Natural killer cell treated with Interleukin-12 subunit alpha and Interleukin-12 subunit beta and Interleukin-15 and Interleukin-18, amount 100 ng/mL, for 72 hours (primary cell): Measurements from ENCODE around the gene TMEM151B. TPM values are rescaled to one million over a fixed set of nuclear protein-coding genes. Genes with fewer than 3 reads are reported as not detected.

Experiments used
- ATAC-seq, 2 donors: fragments of 150-1000 bp; cut with Tn5 transposase in 1 of 2; sonication (Bioruptor Pico), chemical (Tn5 transposase) in 1 of 2; 2 replicates each; pipeline ENCODE4 v1.10.0; 2021
- DNase-seq: peaks from one replicate; pipeline ENCODE4 v3.0.0; 2022; ENCODE audit warnings: low spot score
- H3K27ac Mint-ChIP-seq, 2 donors: 1 replicate in 1 of 2; 2 replicates in 1 of 2; pipeline ENCODE4 v1.8.0; 2022; ENCODE audit warnings: mixed read lengths in 2 of 2, mild to moderate bottlenecking in 1 of 2, moderate library complexity in 1 of 2
- H3K27me3 Mint-ChIP-seq, 2 donors: 1 replicate in 1 of 2; 2 replicates in 1 of 2; pipeline ENCODE4 v1.8.0; 2022; ENCODE audit warnings: mixed read lengths in 2 of 2
- H3K36me3 Mint-ChIP-seq: one replicate; pipeline ENCODE4 v1.8.0; 2022; ENCODE audit warnings: mixed read lengths
- H3K4me1 Mint-ChIP-seq, 2 donors: 1 replicate in 1 of 2; 2 replicates in 1 of 2; pipeline ENCODE4 v1.8.0; 2022; ENCODE audit warnings: low read depth in 2 of 2, mixed read lengths in 2 of 2, mild to moderate bottlenecking in 1 of 2
- H3K4me3 Mint-ChIP-seq: one replicate; pipeline ENCODE4 v1.8.0; 2022; ENCODE audit warnings: mixed read lengths
- H3K9me3 Mint-ChIP-seq: 2 replicates; pipeline ENCODE4 v1.8.0; 2022; ENCODE audit warnings: mixed read lengths
- total RNA-seq, 2 donors: library from RNA; stranded (reverse); gene quantifications; one replicate each; pipeline ENCODE4 v1.2.3, GENCODE V29; 2022

Gene TMEM151B
- total RNA-seq, 2 donors from 2014 or later, result not detected

DNA sequence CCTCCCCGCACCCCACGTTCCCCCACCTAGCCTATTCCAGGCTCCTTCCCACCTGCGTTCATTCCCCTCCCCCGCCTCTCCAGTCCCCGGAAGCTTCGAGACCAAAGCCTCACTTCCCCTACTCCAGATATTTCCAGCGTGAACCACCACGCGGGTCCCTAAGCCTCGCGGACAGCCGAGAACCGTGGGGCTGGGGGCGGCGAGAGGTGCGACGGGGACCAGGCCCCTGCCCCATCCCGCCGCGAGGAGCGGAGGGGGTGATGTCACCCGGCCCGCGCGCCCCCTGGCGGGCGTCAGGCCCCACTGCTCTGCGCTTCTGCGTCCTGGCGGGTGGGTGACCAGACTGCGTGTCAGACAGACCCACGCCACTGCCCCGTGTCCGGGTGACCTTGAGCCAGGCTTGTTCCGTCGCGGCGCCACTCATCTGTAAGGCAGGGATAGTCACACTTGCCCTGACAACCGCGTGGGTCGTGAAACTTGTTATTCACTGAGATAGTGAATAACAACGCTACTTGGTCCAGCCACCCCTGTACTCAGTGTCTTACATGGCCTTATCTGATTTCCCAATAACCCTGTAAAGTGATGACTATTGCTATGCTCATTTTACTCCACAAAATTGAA, 32.3 kb upstream of the TMEM151B start:
- Mint-ChIP-seq H3K27ac (peak overlapping the region; percentile 87 to 91), H3K27me3 (no peaks in the 10 kb centered on the region), H3K4me1 (peaks cover 13 to 20% of the 10 kb centered on the region in 2 donors), H3K9me3 (no peaks in the 10 kb centered on the region), H3K4me3 (peak overlapping the region; percentile 86), H3K36me3 (no peaks in the 10 kb centered on the region)
- peak; percentile 90 to 92 for ATAC-seq
- DNase-seq, result peak; percentile 86

DNA sequence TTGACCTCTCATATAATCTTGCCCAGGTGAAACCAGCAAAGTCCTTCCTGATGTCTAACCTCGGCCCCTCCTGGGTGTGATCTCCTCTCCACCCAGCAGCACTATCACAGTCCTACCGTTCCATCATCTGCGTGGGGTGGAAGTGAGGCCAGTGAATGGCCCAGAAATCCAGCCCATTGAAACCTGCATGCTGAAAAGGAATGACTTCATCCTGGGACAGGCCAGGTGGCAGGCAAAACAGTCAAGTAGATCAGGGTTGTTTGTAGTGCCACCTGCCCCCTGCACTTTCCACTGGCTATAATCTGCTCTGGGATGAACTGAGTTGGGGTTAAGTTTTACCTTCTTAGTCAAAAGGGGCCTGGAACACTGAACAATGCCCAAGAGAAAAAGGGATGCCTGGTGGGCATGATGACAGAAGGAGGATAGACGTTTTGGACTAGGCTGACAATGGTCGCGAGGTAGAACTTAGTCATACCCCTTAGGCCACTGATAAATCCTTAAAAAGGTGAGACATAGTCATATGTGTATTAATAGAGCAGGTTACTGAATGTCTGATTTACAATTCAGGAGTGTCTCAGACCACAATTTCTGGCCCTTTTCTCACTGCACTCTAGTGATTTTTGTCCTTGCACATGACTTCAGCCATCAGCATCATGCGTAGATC, 31.4 kb upstream of the TMEM151B start:
- peaks cover 9 to 15% of the 10 kb centered on the region in 2 donors for H3K4me1 Mint-ChIP-seq
- no peak for ATAC-seq
- peak overlapping the region; percentile 87 to 91 for H3K27ac Mint-ChIP-seq
- H3K9me3 Mint-ChIP-seq, result no peaks in the 10 kb centered on the region
- no peaks in the 10 kb centered on the region for H3K27me3 Mint-ChIP-seq
- peak overlapping the region; percentile 86 for H3K4me3 Mint-ChIP-seq
- DNase-seq, result peak; percentile 37
- no peaks in the 10 kb centered on the region for H3K36me3 Mint-ChIP-seq

DNA sequence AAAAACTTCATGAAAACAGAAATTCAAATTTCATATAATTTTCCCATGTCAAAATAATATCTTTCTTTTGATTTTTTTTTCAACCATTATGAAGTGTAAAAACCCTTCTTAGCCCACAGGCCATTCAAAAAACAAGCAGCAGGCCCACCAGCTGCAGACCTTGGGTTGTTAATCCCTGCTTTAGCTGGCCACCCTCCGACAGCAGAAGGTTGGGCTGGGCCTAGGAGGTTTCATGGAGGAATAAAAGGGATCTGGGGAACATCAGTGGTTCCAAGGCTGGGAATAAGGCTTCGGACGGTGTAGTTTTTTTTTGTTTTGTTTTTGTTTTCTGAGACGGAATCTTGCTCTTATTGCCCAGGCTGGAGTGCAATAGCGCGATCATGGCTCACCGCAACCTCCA, 26.9 kb upstream of the TMEM151B start:
- Mint-ChIP-seq H3K27me3 (no peaks in the 10 kb centered on the region), H3K27ac (no peak overlapping the region), H3K36me3 (peaks cover 14% of the 10 kb centered on the region), H3K4me1 (peaks cover 23 to 24% of the 10 kb centered on the region in 2 donors), H3K4me3 (no peak overlapping the region), H3K9me3 (no peaks in the 10 kb centered on the region)
- ATAC-seq (no peak), DNase-seq (no peak)

DNA sequence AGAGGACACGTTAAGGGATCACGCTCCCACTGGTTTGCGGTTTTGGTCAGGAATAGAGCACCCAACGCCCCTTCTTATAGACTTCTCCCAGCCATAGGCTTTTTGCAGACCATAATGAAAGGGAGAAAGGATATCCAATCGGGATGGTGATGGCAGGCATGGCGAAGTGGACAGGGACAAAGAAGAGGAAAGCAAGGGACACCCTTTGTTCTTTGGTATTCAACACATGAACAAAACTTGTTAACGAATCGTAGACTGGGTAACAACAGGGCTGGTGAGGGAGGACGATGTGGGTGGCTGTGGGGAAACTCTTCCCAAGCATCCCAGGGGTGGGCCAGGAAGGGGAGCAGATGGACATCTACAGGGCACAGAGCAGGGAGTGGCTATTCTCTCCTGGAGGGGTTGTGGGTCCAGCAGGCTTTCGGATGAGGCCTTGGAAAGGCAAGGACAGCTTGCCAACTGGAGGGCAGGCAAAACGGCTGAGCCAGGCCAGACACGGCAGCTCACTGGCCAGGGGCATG, 24.8 kb upstream of the TMEM151B start:
- ATAC-seq (no peak), DNase-seq (no peak)
- Mint-ChIP-seq H3K4me3 (peak overlapping the region; percentile 94), H3K4me1 (peaks cover 40 to 41% of the 10 kb centered on the region in 2 donors), H3K9me3 (no peaks in the 10 kb centered on the region), H3K27me3 (no peaks in the 10 kb centered on the region), H3K27ac (peak overlapping the region; percentile 98), H3K36me3 (peaks cover 35% of the 10 kb centered on the region)

DNA sequence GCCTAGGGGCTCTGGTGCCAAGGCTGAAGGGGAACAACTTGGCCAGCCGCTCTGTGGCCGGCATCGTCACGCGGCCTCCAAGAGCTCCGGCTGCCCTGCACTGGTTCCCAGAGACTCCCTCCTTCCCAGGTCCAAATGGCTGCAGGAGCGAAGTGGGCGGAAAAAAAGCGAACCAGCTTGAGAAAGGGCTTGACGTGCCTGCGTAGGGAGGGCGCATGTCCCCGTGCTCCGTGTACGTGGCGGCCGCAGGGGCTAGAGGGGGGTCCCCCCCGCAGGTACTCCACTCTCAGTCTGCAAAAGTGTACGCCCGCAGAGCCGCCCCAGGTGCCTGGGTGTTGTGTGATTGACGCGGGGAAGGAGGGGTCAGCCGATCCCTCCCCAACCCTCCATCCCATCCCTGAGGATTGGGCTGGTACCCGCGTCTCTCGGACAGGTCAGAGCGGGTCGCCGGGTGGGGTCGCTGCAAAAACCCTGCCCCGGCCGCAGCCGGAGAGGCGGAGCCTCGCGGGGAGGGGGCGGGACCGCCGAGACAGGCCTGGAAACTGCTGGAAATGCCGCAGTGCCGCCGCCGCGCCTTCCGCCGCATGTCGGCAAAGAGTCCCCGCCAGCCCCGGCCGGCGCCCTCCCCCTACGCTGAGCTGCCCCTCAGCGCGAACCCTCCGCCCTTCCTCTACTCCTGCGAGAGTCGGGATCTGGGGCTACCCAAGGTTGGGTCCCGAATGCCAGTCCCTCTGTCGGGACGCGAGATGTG, 24.2 kb upstream of the TMEM151B start:
- peaks cover 41 to 46% of the 10 kb centered on the region in 2 donors for H3K4me1 Mint-ChIP-seq
- peak; percentile 89 for DNase-seq
- H3K9me3 Mint-ChIP-seq, result no peaks in the 10 kb centered on the region
- peak overlapping the region; percentile 94 for H3K4me3 Mint-ChIP-seq
- no peaks in the 10 kb centered on the region for H3K27me3 Mint-ChIP-seq
- peak; percentile 63 to 71 for ATAC-seq
- H3K36me3 Mint-ChIP-seq, result peaks cover 41% of the 10 kb centered on the region
- H3K27ac Mint-ChIP-seq, result peak overlapping the region; percentile 98

DNA sequence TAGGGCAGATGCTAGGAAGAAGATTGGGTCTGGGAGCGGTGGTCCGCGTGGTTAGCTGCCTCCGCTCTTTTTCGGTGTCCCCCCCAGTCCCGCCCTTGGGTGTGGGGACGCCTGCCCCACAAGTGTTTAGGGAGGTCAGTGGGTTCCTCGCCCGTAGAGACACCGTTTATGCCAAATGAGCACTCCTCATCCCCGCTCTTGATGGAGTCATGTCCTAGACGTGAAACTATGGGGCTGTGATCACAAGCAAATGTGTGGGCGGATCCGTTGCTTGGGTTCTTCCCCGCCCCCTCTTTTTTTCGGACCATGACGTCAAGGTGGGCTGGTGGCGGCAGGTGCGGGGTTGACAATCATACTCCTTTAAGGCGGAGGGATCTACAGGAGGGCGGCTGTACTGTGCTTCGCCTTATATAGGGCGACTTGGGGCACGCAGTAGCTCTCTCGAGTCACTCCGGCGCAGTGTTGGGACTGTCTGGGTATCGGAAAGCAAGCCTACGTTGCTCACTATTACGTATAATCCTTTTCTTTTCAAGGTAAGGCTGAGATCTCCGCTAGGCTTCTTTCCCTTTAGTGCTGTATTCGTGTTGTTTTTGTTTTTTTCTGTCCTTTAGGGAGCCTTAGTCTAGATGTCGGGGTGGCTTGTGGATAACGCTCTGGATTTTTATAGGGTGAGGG, 23.4 kb upstream of the TMEM151B start, which contains the start of gene HSP90AB1:
Gene HSP90AB1, plus strand, starts transcription at position 439 of the 675 bp plus-strand sequence. CDS start 1,529 bp downstream, outside the sequence.
- peaks cover 48% of the 10 kb centered on the region for H3K36me3 Mint-ChIP-seq
- ATAC-seq (peak; percentile 89 to 93), DNase-seq (peak; percentile 96)
- H3K4me3 Mint-ChIP-seq, result peak within 1 kb of the TSS; percentile 94
- peak within 1 kb of the TSS; percentile 98 for H3K27ac Mint-ChIP-seq
- no peaks in the 10 kb centered on the region for H3K9me3 Mint-ChIP-seq
- H3K4me1 Mint-ChIP-seq, result peaks cover 44 to 53% of the 10 kb centered on the region in 2 donors
- H3K27me3 Mint-ChIP-seq, result no peaks in the 10 kb centered on the region

DNA sequence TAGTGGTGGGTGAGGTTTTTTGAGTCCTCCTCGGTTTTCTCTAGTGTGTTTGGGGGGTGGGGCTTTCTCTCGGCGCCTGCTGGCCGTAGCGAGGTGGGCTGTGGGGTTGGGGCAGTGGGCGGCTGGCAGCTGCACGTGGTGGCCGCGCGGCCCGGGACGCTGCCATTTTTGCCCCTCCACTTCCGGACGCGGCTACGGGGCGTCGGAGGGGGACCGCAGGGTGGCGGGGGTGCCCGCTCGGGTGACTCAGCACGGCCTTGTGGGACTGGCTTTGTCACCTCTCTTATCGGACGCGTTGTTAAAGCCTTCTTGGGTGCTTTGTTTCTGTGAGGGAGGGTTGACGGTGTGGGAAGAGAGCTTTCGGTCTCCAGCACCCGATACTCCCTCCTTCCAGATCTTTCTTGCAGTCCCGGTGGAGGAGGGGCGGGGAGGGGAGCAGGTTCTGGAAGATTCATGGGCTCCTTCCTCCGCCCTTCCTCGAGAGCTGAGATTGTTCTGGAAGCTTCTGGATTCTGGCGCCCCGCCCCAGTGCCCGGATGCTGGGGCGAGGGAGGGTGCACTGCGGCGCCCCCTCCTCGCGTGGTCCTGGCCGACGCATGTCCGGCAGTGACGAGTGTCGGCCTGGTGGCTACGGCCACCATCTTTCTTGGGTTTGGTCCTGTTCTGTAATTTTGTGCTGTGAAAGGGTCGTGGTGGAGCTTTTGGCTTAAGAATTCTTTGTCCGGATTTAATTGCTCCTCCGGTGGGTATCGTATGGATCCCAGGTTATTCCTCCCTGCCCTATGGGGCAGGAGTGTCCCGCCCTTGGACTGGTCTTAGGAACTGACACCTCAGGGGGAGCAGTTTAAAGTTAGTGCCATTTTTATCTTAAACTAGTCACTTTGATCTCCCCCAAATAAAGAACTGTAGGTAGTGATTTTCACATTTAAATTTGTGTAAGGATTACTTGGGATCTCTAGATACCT, 22.6 kb upstream of the TMEM151B start:
- peaks cover 53% of the 10 kb centered on the region for H3K36me3 Mint-ChIP-seq
- no peaks in the 10 kb centered on the region for H3K27me3 Mint-ChIP-seq
- DNase-seq, result peak; percentile 95
- no peaks in the 10 kb centered on the region for H3K9me3 Mint-ChIP-seq
- ATAC-seq, result peak; percentile 80 to 83
- peak overlapping the region; percentile 94 for H3K4me3 Mint-ChIP-seq
- peak overlapping the region; percentile 98 for H3K27ac Mint-ChIP-seq
- peaks cover 46 to 57% of the 10 kb centered on the region in 2 donors for H3K4me1 Mint-ChIP-seq

DNA sequence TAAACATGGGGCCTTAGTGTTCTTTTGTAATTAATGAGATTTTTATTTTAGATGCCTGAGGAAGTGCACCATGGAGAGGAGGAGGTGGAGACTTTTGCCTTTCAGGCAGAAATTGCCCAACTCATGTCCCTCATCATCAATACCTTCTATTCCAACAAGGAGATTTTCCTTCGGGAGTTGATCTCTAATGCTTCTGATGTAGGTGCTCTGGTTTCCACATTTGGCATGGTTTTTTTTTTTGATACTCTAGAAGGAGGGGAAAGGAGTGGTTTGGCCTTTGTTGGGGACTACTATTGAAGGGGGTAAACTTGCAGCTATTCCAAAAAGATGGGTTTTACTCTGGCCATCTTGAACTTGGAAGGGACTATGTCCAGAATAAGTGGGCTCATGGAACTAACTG, 21.7 kb upstream of the TMEM151B start:
- H3K27me3 Mint-ChIP-seq, result no peaks in the 10 kb centered on the region
- H3K4me1 Mint-ChIP-seq, result peaks cover 56 to 65% of the 10 kb centered on the region in 2 donors
- DNase-seq (no peak), ATAC-seq (no peak)
- no peaks in the 10 kb centered on the region for H3K9me3 Mint-ChIP-seq
- H3K36me3 Mint-ChIP-seq, result peaks cover 63% of the 10 kb centered on the region
- peak overlapping the region; percentile 94 for H3K4me3 Mint-ChIP-seq
- peak overlapping the region; percentile 98 for H3K27ac Mint-ChIP-seq

DNA sequence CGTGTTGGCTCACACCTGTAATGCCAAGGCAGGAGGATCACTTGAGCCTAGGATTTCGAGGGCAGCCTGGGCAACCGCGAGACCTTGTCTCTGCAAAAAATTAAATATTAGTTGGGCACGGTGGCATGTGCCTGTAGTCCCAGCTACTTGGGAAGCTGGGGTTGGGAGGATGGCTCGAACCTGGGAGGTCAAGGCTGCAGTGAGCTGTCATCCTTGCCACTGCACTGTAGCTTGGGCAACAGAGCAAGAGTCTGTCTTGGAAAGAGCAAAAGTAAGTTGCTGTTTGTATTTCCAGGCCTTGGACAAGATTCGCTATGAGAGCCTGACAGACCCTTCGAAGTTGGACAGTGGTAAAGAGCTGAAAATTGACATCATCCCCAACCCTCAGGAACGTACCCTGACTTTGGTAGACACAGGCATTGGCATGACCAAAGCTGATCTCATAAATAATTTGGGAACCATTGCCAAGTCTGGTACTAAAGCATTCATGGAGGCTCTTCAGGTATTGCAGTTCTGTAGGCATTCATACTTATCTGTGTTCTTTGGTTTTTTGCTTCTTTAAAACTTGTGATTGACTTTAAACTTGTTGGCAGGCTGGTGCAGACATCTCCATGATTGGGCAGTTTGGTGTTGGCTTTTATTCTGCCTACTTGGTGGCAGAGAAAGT, 21.0 kb upstream of the TMEM151B start:
- Mint-ChIP-seq H3K4me3 (peak overlapping the region; percentile 94), H3K27me3 (no peaks in the 10 kb centered on the region), H3K36me3 (peaks cover 66% of the 10 kb centered on the region), H3K9me3 (no peaks in the 10 kb centered on the region), H3K27ac (peak overlapping the region; percentile 98), H3K4me1 (peaks cover 61 to 65% of the 10 kb centered on the region in 2 donors)
- DNase-seq (no peak), ATAC-seq (no peak)

DNA sequence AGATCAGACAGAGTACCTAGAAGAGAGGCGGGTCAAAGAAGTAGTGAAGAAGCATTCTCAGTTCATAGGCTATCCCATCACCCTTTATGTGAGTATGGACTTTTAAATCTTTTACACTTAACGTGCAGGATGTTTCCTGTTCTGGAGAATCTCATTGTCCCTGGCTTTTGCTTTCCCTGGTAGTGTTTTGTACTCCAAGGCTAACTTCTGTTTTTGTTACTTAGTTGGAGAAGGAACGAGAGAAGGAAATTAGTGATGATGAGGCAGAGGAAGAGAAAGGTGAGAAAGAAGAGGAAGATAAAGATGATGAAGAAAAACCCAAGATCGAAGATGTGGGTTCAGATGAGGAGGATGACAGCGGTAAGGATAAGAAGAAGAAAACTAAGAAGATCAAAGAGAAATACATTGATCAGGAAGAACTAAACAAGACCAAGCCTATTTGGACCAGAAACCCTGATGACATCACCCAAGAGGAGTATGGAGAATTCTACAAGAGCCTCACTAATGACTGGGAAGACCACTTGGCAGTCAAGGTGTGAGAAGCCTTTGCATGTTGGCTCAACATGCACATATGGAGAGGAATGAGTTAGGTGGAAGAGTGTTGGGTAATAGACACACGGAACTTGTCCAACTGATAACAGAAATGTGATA, 20.1 kb upstream of the TMEM151B start:
- Mint-ChIP-seq H3K27me3 (no peaks in the 10 kb centered on the region), H3K9me3 (no peaks in the 10 kb centered on the region), H3K27ac (peak overlapping the region; percentile 98), H3K4me3 (peak overlapping the region; percentile 94), H3K4me1 (peaks cover 65 to 71% of the 10 kb centered on the region in 2 donors), H3K36me3 (peaks cover 71% of the 10 kb centered on the region)
- ATAC-seq (no peak), DNase-seq (no peak)

DNA sequence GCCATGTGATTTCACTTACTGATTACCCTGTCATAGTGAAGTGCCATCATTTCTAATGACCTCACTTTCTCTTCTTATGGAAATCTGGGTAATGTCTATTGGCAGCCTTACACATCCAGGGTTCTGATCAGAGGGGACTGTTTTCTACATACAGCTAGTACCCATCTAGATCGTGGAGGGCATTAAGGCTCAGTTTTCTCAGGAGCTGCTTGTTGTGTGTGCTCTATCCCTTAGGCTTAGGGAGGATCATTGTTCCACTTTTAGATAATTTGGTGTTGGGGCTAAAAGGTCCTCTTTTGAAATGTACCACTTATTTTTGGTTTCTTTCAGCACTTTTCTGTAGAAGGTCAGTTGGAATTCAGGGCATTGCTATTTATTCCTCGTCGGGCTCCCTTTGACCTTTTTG, 19.5 kb upstream of the TMEM151B start:
- Mint-ChIP-seq H3K27me3 (no peaks in the 10 kb centered on the region), H3K27ac (peak overlapping the region; percentile 98), H3K9me3 (no peaks in the 10 kb centered on the region), H3K36me3 (peaks cover 71% of the 10 kb centered on the region), H3K4me3 (peak overlapping the region; percentile 94), H3K4me1 (peaks cover 65 to 71% of the 10 kb centered on the region in 2 donors)
- ATAC-seq (no peak), DNase-seq (no peak)
